ENCODE results near the gene ZNF287. TPM values are rescaled to one million over a fixed set of nuclear protein-coding genes. Genes with fewer than 3 reads are reported as not detected.

ZNF287 gene
- total RNA-seq, result 10.9 and 11.8 TPM in 2 replicates
- long read RNA-seq, transcript ZNF287-202 (6 exons, 3,208 nt), result major isoform, 41 of 59 reads
- long read RNA-seq, partial matches to known transcripts, result 5 of 59 reads
- long read RNA-seq, other reads (novel, unspliced or antisense), result 13 of 59 reads

- H3K27ac Mint-ChIP-seq (ENCODE audit: unreplicated experiment), result peak within 1 kb of the TSS; percentile 75
- H3K9me3 Mint-ChIP-seq (ENCODE audit: unreplicated experiment), result no peaks in the 10 kb centered on the region
- peak; percentile 98 for DNase-seq (ENCODE audit: extremely low spot score, unreplicated experiment)
- peaks cover 17% of the 10 kb centered on the region for H3K36me3 Mint-ChIP-seq (ENCODE audit: unreplicated experiment)
- no peak for TF ChIP-seq CTCF (IDR thresholded peaks at IDR 0.05)
- peaks cover 6% of the 10 kb centered on the region for H3K27me3 Mint-ChIP-seq (ENCODE audit: unreplicated experiment)
- H3K4me1 Mint-ChIP-seq (ENCODE audit: unreplicated experiment), result peaks cover 10% of the 10 kb centered on the region
- H3K4me3 Mint-ChIP-seq (ENCODE audit: unreplicated experiment), result peak within 1 kb of the TSS; percentile 81
Measured at GRCh38 chr17:16568541-16569357, at the start of gene ZNF287. ZNF287 (minus strand) TSS chr17:16569204; CDS start chr17:16567731, 1,473 bp downstream.

- DNase-seq (ENCODE audit: extremely low spot score, unreplicated experiment), result no peak
- Mint-ChIP-seq H3K9me3 (ENCODE audit: unreplicated experiment) (peaks cover 56% of the 10 kb centered on the region), H3K36me3 (ENCODE audit: unreplicated experiment) (peaks cover 43% of the 10 kb centered on the region), H3K27me3 (ENCODE audit: unreplicated experiment) (no peaks in the 10 kb centered on the region), H3K4me1 (ENCODE audit: unreplicated experiment) (no peaks in the 10 kb centered on the region), H3K27ac (ENCODE audit: unreplicated experiment) (no peak overlapping the region), H3K4me3 (ENCODE audit: unreplicated experiment) (no peak overlapping the region)
- TF ChIP-seq CTCF (IDR thresholded peaks at IDR 0.05), result no peak
Measured at GRCh38 chr17:16617481-16618060, 48.6 kb upstream of the ZNF287 start.

GRCh38 chr17:16599537-16599936 is 30.5 kb upstream of the ZNF287 start:
- Mint-ChIP-seq H3K4me3 (ENCODE audit: unreplicated experiment) (no peak overlapping the region), H3K9me3 (ENCODE audit: unreplicated experiment) (peaks cover 23% of the 10 kb centered on the region), H3K27me3 (ENCODE audit: unreplicated experiment) (peaks cover 23% of the 10 kb centered on the region), H3K27ac (ENCODE audit: unreplicated experiment) (no peak overlapping the region), H3K4me1 (ENCODE audit: unreplicated experiment) (no peaks in the 10 kb centered on the region), H3K36me3 (ENCODE audit: unreplicated experiment) (no peaks in the 10 kb centered on the region)
- no peak for DNase-seq (ENCODE audit: extremely low spot score, unreplicated experiment)
- no peak for TF ChIP-seq CTCF (IDR thresholded peaks at IDR 0.05)

- Mint-ChIP-seq H3K27ac (ENCODE audit: unreplicated experiment) (no peak overlapping the region), H3K27me3 (ENCODE audit: unreplicated experiment) (peaks cover 33% of the 10 kb centered on the region), H3K9me3 (ENCODE audit: unreplicated experiment) (peaks cover 9% of the 10 kb centered on the region), H3K36me3 (ENCODE audit: unreplicated experiment) (no peaks in the 10 kb centered on the region), H3K4me3 (ENCODE audit: unreplicated experiment) (no peak overlapping the region), H3K4me1 (ENCODE audit: unreplicated experiment) (peaks cover 8% of the 10 kb centered on the region)
- no peak for TF ChIP-seq CTCF (IDR thresholded peaks at IDR 0.05)
- DNase-seq (ENCODE audit: extremely low spot score, unreplicated experiment), result no peak
Measured at GRCh38 chr17:16593356-16594102, 24.5 kb upstream of the ZNF287 start.
